Peyer's patch (tissue), 4 donors: ENCODE results near the gene C11orf58.

Experiments used
- CTCF ChIP-seq, 6 experiments: fragments of 450-650 bp in 4 of 6; fragments of 200-600 bp in 2 of 6; sonication (generic) in 1 of 6; IDR thresholded peaks; one replicate each; pipeline ENCODE4 v1.5.1; 2017 to 2019; ENCODE audit warnings: antibody characterized with exemption in 6 of 6, mild to moderate bottlenecking in 3 of 6, moderate library complexity in 1 of 6
- POLR2A ChIP-seq, 2 donors: fragments of 450-650 bp; IDR thresholded peaks; one replicate each; pipeline ENCODE4 v1.5.1; 2017; ENCODE audit warnings: antibody characterized with exemption in 2 of 2, mild to moderate bottlenecking in 2 of 2, moderate library complexity in 2 of 2

- TF ChIP-seq POLR2A (IDR thresholded peaks at IDR 0.05) (no peak), CTCF (IDR thresholded peaks at IDR 0.05) (no peak)
Observed at GRCh38 chr11:16763746-16764145, 25.3 kb downstream of the C11orf58 start.
